Kidney tubule cell (primary cell): ENCODE data around the gene NPNT.
"Not testable (repeated sequence)": the region's sequence is repeated elsewhere in the genome, so short reads cannot be mapped to it uniquely, and the experiment has no call there.

Experiments
- DNase-seq: peaks from one replicate; pipeline ENCODE4 v3.0.0-alpha.2; 2018; ENCODE audit warnings: low spot score

NPNT gene

DNA sequence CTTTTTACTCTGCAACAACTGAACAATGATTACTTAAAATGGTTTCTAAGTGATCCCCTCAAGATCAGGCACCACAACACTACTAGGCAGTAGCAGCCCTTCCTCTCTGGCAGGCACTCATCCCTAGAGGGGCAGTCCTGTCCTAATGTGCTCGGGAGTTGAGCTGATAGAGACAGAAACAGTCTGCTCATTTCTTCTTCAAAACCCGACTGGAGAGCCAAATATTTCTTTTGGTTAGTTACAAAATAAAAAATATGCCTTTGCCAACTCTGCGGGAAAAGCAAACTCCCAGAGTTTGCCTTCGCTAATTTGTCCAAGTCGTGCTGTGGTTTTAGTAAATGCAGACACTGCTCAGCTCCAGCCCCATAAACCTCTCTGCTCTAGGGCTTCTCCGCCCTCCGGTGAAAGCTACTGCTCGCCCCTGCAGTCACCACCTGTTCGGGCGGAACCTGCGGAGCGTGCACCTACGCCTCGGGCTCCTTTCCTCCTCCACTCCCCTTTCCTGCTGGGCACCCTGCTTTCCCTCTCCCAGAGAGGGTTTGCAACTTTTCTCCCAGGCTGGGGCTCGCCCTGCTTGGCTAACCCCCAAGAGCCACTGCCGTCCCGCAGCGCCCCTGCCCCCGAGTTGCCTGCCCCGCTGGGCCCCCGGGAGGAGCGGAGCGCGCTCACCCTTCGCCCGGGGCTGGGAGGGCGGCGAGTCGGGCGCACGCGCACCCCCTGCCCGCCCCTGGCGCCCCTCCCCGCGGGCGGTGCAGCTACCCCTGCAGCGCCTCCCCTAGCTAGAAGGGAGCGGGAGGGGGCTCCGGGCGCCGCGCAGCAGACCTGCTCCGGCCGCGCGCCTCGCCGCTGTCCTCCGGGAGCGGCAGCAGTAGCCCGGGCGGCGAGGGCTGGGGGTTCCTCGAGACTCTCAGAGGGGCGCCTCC, at the start of gene NPNT:
Gene NPNT, plus strand, starts transcription at position 812 of the 923 bp plus-strand sequence. CDS start 182 bp downstream, outside the sequence.
- DNase-seq = peak; percentile 70

- DNase-seq = no peak
Observed at GRCh38 chr4:105845559-105845958, 49.7 kb upstream of the NPNT start.

DNA sequence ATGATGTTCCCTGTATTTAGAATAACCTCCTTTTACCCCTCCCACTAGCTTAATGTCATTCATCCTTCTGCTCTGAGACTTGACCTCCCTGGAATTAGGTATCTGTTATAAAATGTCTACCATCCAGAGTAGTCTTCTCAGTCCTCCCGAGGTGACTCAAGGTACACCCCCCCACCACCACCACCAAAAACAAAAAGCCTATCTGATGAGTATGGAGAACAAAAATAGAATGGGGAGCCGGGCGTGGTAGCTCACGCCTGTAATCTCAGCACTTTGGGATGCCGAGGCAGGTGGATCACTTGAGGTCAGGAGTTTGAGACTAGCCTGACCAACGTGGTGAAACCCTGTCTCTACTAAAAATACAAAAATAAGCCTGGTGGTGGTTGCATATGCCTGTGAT, 46.9 kb upstream of the NPNT start:
- DNase-seq = not testable (repeated sequence)

GRCh38 chr4:105851196-105851595, 44.1 kb upstream of the NPNT start:
- DNase-seq = no peak

- DNase-seq = not testable (repeated sequence)
Observed at GRCh38 chr4:105852230-105852629, 43.0 kb upstream of the NPNT start.

DNA sequence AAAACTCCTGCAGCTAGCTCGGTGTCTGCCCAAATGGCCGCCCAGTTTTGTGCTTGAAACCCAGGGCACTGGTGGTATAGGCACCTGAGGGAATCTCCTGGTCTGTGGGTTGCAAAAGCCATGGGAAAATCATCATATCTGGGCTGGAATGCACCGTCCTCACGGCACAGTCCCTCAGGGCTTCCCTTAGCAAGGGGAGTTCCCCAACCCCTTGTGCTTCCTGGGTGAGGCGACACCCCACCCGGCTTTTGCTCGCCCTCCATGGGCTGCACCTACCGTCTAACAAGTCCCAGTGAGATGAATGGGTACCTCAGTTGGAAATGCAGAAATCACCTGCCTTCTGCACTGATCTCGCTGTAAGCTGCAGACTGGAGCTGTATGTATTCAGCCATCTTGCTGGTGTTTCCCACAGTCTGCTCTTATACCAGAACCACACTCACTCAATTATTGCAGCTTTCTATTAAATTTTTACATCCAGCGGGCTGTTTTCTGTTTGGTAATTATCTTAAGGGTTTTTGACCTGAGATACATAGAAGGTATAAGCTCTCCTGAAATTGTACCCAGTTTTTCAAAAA, 36.7 kb upstream of the NPNT start:
- no peak for DNase-seq

DNA sequence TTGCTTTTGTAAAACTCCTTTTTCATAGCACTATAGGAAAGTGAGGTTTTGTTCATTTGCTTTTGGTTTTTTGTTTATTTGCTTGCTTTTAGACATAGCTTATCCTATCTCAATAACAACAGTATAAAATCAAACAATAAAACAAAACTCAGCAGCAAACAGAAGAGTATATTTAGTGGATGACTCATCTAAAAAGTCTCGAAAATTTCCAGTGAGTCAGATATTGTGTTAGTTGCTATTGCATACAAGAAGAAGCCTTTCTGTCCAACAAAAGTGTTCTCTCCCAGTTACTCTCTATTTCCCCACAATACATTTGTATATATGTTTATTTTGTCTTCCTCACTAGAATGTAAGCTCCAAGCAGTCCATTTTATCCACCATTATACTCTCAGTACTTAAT, 36.0 kb upstream of the NPNT start:
- peak; percentile 62 for DNase-seq

DNA sequence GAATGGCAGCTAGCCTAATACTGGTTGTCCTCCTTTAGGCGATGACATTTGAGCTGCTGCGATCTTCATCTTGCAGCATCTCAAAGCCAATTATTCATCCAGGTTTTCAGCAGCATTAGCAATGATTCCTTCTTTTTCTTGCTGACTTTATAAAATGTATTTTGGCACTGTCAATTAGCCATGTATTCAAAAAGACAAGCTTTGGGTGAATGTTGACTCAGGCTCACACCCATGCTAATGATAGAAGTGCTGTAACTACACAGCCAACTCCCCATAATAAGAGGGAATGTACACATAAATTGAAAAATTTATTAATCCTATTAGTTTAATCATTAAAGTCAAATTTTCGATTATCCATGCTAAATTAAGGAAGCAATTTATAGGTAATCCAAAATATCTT, 24.3 kb upstream of the NPNT start:
- DNase-seq = no peak

GRCh38 chr4:105871997-105872396, 23.3 kb upstream of the NPNT start:
- no peak for DNase-seq

GRCh38 chr4:105875233-105875632, 20.0 kb upstream of the NPNT start:
- no peak for DNase-seq

GRCh38 chr4:105878668-105879067, 16.6 kb upstream of the NPNT start:
- no peak for DNase-seq

DNA sequence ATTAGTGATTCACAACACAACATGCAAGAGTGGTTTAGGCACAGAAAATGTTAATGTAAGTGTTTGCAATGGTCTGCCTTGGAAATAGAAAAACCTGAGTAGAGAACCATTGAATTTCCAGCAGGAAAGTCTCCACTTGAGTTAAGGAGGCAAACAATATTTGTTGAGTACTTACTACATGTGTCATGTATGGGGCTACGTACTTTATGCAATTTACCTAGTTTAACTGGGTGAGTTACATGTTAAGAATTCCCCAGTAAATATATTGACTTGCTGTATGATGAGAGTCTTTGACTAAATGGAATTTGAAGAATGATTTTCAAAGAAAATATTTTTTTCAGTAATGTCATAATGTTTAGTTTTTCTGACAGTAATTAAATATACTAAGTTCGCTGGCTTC, 7.8 kb upstream of the NPNT start:
- no peak for DNase-seq

GRCh38 chr4:105895583-105896460, 551 bp downstream of the NPNT start:
- peak; percentile 62 for DNase-seq

DNA sequence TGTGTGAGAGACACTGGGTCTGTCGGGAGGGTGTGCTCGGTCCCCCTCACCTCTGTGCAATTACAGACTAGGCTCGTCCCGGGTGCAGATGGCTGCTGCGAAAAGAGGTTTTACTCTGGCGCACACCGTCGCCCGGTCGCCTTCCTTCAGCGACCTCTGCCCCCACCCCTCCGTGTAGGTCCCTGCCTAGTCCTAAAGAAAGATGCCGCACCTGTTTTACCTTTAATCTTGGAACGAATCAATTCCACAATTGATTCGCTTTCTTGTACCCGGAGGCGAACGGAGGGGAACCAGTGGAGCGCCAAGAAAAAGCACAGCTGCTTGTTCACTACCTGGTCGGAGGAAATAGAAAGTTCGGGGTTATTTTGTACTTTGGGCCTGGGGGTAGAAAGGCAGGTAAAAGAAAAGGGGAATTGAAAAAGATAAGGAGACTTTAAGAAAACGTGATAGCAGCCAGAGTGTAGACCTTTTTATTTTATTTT, 1.2 kb downstream of the NPNT start:
- DNase-seq = peak; percentile 20

DNA sequence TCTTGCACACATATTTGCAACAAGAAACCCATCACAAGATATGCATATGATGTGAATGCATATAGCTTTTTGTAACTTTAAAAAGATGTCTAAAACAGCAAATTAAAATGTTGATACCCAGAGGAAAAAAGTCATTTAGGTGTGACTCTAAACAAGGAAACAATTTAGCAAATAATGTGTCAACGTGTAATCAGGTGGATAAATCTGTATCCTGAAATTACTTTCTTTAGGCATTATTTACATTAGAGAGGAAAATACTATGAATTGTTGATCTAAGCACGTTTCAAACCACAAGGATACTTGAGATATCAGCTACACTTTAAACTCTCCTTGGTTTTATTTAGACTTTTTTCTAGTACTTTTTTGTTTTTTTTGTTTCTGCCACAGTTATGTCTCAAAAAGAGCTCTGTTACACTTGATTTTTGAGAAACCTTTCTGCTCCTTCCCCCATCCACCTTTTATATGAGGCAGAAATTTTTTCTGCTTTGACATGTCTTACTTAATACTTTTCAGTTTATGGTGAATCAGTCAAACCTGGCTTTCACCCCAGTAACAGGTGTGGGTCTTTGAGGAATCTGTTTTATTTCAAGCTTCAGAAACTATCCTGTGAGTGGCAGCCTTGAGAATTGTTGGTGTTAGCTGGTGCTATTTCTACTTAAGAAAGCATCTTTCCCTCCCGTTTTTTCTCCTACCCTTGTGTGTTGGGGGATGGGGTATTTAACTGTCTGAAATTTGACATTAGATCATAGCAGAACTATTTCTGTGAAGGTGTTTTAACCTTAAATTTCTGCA, 1.9 kb downstream of the NPNT start:
- DNase-seq = peak; percentile 30

- peak; percentile 40 for DNase-seq
Observed at GRCh38 chr4:105900541-105900940, 5.3 kb downstream of the NPNT start.

GRCh38 chr4:105902550-105903262, 7.4 kb downstream of the NPNT start:
- DNase-seq = no peak

- DNase-seq = peak; percentile 85
Observed at GRCh38 chr4:105909787-105910281, 14.6 kb downstream of the NPNT start.

GRCh38 chr4:105911426-105911825, 16.2 kb downstream of the NPNT start:
- peak; percentile 22 for DNase-seq

GRCh38 chr4:105912633-105913032, 17.4 kb downstream of the NPNT start:
- DNase-seq = no peak
